Femur (tissue), 1 donor: ENCODE data around the gene SDHB.

Experiments used
- DNase-seq: peaks from one replicate; pipeline ENCODE4 v3.0.0-alpha.2; 2017

SDHB gene

DNA sequence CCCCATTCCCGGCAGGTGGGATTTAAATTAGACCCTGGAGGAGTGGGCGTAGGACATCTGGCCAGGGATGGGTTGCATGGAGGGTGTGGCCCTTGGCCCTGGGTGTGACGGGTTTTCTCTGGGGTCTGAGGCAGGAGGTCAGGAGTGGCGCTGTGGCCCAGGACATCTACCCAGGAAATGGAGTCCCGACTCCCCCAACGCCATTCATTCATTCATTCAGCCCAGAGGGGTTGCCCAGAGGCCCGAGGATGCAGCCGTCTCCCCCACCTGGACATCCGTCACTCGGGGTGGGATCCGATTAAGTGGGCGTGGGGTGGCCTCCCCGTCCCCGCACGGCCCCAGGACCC, 42.8 kb downstream of the SDHB start:
- no peak for DNase-seq

GRCh38 chr1:17009706-17010105, 44.1 kb downstream of the SDHB start:
- no peak for DNase-seq

DNA sequence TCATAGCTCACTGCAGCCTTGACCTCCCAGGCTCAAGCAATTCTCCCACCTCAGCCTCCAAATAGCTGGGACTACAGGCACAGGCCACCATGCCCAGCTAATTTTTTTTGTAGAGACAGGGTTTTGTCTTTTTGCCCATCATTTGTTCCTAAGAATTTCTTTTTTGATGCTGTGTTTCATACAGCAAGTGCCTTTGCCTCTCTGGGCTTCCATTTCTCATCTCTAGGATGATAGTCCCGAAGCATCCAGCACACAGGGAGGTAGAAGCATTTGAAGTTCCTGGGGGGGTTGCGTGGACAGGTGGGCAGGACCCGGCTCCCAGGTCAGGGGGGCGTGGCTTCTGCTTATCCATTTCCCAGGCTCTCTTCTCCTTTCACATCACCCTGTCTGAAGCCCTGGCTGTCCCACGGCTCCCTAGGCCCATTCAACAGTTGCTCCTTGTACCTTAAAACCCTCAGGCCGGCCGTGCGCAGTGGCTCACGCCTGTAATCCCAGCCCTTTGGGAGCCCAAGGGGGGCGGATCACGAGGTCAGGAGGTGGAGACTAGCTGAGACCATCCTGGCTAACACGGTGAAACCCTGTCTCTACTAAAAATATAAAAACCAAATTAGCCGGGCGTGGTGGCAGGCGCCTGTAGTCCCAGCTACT, 45.5 kb downstream of the SDHB start:
- no peak for DNase-seq

DNA sequence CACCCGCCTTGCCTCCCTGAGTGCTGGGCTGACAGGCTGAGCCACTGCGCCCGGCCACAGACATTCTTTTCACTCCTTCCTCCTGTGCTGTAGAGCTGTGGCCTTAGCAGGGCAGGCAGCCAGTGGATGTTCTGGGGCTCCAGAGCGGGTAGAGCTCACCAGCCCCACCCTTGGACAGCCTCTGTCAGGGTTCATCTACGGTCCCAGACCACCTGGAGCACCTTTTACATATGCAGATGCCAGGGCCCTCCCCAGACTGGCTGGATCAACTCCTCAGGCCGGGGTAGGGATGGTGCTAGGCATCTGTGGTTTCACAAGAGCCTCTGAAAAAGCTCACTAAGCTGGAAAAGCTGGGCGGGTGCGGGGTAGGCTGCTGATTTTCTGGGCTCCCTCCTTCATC, 46.7 kb downstream of the SDHB start:
- no peak for DNase-seq

- DNase-seq, result no peak
Observed at GRCh38 chr1:17005365-17005740, 48.5 kb downstream of the SDHB start.

GRCh38 chr1:17004466-17005364, 49.1 kb downstream of the SDHB start:
- DNase-seq, result no peak

DNA sequence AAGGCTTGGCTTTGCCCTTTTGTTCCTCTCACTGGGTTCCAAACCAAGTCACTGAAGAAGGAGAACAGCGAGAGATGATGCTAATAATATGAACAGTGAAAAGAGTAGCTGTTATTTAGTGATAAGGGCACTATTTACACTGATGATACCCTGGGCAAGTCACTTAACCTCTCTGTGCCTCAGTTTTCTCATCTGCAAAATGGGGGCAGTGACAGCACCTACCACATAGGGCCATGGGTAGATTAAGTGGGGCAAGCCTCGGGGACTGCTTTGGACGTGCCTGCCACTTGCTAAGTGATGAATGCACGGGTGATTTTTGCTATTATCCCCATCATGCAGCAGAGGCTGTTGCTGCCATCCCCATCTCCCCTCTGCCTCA, 51.3 kb downstream of the SDHB start:
- no peak for DNase-seq

GRCh38 chr1:17001760-17002523, 51.9 kb downstream of the SDHB start:
- DNase-seq, result no peak

GRCh38 chr1:16999863-17000262, 54.0 kb downstream of the SDHB start:
- no peak for DNase-seq

DNA sequence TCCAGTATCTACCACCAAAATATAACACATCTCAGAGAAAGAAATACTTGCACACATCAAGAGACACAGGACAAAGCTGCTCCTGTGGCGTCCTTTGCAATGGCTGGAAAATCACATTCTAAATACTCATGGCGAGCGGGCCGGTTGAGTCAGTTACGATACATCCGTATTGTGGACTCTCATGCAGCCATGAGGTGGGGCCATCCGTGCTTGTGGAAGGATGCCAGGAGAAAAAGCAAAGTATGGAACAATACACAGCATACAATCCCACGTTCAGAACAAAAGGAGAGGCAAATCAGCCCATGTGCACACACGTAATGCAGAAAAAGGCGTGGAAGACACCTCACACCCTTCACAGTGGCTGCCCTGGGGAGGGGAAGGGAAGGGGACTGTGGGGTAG, 55.2 kb downstream of the SDHB start:
- no peak for DNase-seq

- no peak for DNase-seq
Observed at GRCh38 chr1:16996845-16997244, 57.0 kb downstream of the SDHB start.

DNA sequence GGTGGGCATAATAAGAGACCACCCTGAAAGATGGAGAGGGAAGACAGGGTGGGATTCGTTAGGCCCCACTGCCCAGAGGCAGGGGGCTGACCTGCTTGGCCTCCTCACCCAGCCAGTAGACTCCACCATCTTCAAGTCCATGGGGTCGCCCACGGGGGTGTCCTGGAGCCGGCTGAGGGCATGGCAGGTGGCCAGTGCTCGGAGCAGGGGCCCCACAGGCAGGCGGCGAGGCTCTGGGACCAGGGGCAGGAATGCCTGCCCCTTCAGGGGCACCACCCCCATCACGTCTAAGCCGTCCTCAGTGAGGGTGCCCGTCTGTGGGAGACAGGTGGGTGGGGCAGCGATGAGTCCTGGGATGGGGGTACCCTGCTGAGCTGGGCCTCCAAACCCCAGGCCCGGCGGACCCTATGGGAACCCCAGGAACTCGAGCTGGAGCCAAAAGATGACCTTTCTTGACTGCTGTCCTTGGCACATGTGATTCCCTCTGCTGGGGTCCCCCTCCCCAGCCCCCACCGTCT, 60.3 kb downstream of the SDHB start:
- DNase-seq, result no peak

- DNase-seq, result no peak
Observed at GRCh38 chr1:16992675-16993074, 61.2 kb downstream of the SDHB start.

- no peak for DNase-seq
Observed at GRCh38 chr1:16992102-16992501, 61.7 kb downstream of the SDHB start.

- no peak for DNase-seq
Observed at GRCh38 chr1:16991571-16991970, 62.3 kb downstream of the SDHB start.

DNA sequence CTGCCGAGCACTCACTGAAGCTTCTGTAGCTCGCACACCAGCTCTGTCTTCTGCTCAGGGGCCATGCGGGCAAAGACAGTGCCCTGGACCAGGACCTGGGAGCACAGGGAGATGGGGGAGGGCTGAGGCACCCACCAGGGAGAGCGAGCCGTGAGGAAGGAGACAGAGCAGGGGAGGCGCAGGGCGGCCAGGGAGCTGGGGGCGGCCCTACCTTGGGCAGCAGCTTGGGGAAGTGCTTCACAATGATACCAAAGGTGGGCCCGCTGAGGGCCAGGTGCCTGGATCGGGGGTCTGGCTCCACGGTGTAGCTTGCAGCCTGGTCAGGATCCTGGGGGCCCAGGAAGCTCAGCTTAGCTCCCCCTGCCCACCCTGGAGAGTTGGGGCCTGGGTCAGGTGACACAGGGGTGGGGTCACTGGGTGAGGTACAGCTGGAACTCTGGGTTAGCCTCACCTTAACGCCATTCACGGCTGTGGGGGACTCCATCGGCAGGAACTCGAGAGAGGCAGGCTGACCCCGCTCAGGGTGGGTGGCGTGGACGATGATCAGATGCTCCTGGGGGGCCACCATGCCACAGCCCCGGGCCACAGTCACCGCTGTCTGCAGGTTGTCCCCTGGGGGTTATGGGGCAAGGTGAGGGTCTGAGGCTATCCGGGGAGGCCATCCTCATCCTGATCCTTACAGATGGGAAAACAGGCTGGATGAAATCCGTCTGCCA, 64.0 kb downstream of the SDHB start:
- DNase-seq, result no peak

DNA sequence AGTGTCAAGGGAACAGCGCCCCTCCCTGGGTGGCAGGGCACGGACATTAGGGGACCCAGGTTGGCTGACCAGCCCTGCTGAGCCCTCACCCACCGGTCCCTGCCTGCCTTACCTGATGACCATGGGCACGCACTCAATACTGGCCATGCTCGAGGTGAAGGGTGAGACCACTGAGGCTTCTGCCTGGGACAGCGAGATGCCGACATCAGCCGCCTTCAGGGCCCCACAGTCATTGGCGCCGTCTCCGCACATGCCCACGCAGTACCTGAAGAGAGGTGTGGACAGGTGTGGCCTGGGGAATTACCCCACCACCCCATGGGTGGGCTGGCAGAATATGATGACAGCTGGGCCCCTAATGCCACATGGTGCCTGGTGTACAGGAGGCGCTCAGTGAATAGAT, 65.6 kb downstream of the SDHB start:
- DNase-seq, result no peak

- no peak for DNase-seq
Observed at GRCh38 chr1:16986962-16987361, 66.9 kb downstream of the SDHB start.

DNA sequence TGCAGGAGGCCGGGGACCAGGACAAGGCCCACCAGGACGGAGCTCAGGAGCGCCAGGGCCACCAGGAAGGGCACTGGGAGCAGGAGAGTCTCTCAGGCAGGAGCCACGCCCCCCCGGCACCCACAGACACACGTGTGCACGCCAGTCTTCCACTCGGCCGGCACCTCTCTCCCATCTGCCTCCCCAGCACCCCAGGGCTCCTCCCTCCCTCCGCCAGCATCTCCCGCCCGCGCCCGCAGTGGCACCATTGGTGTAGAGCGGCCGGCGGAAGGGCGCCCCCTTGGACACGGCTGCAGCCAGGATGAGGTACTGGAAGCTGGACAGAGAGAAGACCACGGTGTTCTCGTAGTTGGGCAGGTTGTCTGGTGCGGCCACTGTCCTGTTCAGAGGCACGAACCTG, 67.3 kb downstream of the SDHB start:
- DNase-seq, result no peak

DNA sequence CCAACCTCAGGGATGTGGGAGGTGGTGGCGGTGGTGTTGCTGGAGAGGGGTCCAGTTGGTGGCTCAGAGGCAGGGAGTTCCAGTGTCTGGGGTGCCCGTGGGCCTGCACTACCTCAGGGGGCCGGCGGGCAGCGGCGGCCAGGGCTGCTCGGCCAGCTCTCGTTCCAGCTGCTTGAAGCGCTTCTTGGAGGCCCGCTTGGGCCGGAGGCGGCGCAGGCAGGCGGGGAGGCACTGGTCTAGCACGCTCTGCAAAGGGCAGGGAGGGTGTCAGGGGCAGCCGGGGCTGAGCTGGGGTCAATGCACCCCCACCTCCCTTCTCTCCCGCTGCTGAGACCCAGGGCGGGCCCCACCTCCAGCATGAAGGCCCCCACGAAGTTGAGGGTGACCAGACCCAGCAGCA, 67.7 kb downstream of the SDHB start:
- no peak for DNase-seq

- DNase-seq, result peak; percentile 85
Observed at GRCh38 chr1:16984717-16985116, 69.1 kb downstream of the SDHB start.

DNA sequence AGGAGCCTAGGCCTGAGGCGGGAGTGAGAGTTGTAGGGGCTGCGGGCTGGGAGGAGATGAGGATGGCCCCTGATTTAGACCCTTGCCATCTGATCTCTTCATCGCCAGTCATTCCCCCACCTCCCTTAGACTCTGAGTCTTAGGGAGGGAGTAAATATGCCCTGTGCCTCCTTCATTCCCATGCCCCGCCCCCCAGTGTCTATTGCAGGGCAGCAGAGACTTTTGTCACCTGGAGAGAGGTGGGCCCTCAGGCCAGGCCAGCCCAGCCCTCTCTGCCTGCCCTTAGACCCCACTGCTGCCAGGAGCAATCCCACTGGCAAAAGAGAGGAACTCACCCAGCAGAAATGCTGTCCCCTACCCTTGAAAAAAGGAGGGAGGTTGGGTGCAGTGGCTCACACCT, 70.2 kb downstream of the SDHB start:
- no peak for DNase-seq

DNA sequence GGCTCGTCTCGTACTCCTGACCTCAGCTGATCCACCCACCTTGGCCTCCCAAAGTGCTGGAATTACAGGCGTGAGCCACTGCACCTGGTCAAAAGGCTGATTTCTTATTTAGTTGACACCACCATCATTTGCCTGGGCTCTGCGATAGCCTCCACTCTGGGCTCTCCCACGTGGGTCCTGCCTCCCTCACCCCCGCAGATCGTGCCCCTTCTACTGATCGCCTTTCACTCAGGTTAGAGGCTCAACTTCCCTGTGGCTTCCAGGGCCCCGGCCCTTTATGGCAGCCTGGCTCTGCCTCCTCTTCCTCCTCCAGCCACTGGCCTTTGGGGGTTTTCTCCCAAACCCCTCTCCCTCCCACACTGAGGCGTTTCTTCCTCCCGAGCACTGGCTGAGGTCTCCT, 70.9 kb downstream of the SDHB start:
- DNase-seq, result no peak
